HG02943 (cell line): ENCODE data around the gene TALDO1.

ENCODE experiments used
- ATAC-seq: cut with Tn5 transposase; IDR thresholded peaks from one replicate; pipeline ENCODE4 v1.9.1; 2021; ENCODE audit warnings: mild to moderate bottlenecking, low read depth, moderate library complexity; ENCODE audit not compliant: unreplicated experiment

TALDO1 gene

DNA sequence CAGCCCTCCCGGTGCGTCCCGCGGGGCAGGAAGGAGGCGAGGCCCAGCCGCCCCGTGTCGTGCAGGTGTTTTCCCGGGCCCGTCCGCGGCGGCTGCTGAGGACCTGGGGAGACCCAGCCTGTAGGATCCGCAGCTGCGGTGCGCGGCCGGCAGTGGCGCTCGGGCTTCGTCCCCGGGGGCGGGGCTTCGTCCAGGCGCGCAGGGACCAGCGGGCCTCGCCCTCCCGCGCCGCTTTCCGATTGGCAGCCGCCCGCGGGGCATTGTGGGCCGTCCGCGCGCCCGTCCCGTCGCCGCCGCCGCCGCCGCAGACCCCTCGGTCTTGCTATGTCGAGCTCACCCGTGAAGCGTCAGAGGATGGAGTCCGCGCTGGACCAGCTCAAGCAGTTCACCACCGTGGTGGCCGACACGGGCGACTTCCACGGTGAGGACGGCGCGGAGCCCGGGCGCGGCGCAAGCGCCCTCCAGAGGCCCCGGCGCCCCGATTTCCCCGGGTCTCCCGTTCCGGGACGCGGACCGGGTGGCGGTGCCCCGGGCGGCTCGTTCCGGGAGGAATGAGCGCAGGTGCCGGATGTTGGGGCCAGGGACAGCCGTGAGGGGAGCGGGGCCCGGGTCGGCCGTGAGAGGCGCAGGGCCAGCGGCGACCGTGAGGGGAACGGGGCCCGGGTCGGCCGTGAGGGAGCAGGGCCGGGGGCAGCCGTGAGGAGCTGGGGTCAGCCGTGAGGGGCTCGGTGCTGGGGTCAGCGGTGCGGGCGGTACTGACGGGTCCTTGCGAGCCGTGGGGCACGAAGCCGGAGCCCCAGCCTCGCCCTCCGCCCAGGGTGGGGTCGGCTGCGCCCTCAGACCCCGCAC is at the start of gene TALDO1:
TSS of gene TALDO1 (plus strand) at position 307 of the 849 bp plus-strand sequence. CDS start at position 325, 18 bp downstream.
- peak; percentile 84 for ATAC-seq

DNA sequence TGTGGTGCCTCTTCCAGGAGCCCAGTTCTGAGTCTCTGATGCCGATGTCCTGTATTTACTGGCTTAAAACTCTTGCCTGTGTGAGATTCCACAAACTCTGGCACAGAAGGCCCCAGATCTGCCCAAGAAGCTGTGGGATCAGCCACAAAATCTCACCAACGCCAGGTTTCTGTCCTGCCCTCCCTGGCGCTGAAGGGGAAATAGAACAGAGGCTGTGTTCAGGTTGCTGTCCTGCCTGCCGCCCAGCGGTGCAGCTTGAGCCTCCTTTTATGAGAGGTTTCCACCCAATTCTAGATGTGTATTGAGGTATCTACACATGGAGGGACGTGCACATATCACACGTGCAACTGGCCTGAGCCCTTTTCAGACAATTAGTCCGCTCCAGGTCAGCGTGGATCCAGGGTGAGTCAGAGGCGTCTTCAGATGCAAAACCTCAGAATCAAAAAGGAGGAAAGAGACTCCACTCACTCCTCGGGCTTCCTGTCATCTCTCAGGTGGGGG is 49.4 kb upstream of the TALDO1 start:
- ATAC-seq = no peak

DNA sequence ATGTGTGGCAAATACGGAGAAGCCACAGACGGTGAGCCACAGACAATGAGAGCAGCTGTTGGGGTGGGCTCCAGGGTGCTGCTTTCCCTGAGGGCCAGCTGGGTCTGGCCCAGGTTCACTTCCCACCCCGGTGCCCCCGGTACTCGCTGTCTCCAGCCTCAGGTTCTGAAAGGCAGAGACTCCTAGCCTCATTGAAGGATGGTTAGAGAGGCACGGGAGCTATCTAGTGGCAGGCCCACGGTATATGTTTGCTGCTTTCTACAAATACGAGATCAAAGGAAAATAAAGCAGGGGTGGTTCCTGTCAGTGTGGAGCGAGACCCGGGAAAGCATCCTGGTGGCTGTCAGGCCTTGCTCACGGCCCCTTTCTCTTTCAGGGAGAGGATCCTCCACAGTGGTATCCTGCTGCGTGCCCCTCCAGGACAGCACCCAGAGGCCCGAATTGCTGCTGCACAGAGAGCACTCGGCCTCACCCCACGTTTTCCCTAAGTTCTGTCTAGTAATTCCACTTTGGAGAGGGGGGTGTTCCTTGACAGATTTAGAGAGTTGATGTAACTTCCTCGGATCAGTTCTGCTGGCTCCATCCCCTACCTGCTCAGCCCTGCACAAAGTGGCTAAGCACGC is 48.7 kb upstream of the TALDO1 start:
- ATAC-seq = no peak

DNA sequence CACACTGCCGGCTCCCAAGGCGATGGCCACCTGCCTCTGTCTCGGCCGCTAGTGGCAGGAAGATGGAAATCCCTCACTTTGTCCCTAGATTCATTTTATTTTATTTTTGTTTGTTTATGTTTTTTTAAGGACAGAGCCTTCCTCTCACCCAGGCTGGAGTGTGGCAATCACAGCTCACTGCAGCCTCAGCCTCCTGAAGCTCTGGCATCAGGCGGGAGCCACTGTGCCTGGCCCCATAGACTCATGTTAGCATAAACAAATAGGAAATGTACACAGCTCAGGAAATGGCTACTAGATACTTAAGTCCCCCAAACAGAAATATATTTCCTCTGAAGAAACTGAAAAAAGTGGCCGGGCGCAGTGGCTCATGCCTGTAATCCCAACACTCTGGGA is 48.2 kb upstream of the TALDO1 start:
- ATAC-seq = no peak

DNA sequence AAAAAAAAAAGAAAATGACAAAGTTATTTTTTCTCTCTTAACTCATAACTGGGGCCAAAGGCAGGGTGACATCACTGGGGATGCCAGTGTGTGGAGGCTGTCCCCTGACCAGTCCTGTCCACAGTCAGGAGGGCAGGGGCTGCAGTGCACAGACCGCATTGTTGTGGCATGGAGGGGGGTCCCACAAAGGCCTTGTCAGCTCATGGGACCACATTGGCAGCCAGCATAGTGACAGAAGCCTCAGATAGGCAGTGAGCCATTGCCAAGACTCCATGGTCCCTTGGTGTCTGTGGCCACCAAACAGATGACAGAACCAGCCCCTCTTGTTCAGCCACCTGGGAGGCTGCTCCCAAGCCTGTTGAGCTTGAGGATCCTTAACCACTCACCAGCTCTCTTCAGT is 47.5 kb upstream of the TALDO1 start:
- no peak for ATAC-seq

DNA sequence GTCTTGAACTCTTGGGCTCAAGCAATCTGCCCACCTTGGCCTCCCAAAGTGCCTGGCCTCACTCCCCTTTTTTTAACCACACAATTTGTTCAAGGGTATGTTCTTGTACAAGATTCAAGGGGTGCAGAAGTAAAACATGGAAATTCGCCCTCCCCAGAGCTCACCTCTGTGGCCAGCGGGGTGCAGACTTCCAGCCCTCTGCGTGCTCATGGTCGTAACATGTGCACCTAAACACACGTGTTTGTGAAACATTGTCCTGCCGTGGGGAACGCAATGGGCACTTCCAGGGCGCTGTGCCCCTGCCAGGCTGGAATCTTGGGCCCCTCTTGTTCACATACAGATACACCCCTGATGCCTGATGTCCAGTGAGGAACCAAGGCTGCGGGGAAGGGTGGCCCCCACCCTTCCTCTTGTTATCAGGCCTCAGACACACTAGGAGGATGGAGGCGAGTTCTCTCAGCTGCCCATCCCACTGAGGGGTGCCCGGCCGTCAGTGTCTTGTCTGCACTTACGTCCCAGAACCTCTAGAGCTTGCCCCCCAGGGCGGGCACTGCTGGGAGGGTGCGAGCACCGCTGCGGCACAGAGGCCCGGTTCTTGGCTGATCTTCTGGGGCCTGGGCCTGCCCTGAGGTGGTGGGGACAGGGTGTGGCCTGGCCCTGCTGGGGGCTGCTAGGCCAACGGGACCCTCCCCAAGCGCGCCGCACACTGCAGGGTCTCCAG is 45.4 kb upstream of the TALDO1 start:
- no peak for ATAC-seq

DNA sequence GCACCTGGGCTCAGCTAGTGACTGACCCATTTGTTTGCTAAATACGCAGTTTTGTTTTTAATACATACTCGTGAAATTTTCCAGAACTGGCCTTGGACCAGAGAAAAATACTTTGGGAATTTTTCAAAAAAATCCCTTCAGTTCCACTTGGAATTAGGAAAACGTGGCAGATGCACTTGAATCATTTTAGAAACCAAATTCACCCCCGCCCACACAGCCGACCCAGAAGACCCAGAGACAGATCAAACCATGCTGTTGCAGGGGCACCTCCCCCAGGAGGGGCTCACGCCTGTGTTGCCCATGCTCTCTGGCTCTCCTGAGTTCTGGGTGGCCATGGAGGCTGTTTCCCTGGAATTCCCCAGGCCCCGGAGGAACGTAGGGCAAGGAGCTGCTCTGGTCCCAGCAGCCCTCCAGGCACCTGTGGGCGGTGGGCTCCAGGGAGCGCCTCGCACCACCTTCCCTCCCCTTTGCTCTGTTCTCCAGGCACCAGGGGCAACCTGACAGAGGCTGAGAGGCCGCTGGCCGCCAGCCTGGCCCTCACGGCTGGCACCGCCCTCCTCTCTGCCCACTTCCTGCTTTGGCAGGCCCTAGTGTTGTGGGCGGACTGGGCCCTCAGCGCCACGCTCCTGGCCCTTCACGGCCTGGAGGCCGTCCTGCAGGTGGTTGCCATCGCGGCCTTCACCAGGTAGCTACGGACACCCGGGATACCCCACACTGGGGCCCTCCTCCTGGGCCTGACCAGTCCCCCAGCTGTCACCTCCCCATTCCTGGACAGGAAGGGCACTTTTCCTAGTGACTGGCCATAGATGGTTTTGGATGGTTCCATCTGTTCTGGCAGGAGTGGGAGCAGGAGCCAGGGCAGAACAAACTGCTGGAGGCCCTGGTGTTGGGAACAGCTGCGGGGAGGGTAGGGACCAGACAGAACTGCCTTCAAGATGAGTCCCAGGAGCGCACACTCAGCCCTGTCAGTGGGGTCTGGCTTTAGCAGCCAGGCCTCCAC is 44.5 kb upstream of the TALDO1 start:
- no peak for ATAC-seq

DNA sequence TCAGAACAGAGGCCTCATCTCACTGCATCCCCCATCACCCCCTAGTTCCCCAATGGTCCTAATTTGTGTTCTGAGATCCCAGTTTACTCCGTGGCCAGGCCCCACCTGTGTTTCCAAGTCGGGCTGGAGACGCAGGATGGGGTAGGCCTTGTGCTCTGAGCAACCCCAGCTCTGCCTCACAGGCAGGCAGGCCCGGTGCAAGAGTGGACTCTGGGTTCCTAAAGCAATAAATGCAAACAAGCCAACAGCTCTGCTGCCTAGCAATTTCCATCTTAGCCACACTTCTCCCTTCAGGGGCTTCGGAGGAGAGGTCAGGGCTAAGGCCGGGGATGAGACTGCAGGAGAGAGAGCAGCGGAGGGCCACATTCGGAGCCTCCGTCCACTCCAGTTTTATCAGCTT is 43.8 kb upstream of the TALDO1 start:
- ATAC-seq = no peak

DNA sequence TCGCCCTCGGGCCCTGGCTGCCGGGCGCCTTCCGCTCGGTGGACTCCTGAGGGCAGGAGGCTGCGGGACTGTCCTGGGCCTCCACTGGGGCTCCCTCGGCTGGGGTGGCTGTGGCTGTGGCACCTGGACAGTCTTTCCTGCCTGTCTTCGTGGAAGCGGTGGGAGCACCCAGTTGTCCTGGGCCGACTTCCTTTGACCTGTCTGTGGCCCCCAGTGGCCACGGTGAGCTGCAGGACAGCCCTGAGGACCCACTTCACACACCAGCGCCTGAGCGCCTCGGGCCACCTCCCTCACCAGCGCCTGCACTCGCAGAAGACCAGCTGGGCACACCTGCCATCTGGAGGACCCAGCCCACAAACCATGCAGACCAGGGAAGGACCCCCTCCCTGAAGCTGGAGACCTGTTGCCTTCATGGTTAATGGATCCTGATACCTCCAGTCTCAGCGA is 43.0 kb upstream of the TALDO1 start:
- ATAC-seq = no peak

DNA sequence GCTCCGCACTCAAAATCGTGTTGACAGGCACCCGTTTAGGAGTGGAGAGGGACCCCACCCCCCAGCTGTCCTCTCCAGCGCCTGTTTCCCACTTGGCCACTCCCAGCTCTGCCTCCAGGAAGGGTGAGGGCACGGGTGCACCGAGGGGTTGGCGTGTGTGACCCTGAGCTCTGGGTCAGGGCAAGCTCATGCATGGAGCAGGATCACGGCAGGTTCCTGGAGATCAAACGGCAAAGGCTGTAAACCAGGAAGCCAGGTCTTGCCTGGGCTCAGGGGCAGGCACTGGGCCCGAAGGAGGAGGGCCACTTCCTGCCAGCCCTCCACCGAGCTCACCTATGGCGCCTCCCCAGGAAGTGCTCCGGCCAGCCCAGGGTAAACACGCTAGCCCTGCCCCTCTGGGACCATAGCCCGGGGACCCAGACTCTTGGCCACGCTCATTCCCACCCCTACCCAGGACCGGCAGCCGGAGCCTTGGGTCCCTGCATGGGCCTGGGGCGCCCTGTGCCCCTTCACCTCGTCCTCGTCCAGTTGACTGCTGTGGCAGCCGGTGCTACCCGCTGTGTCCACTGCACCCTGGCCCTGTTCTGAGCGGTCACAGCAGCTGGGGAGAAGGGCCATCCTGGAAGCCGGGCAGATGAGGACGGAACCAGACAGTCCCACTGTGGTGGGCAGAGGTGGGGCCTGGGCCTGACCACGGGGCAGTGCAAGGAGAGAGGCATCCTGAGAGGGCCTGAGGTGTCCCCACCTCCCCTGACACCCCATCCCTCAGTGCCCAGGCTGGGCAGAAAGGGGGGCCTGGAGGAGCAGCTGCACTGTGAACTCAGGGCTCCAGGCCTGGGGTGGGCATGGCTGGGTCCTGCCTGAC is 42.3 kb upstream of the TALDO1 start:
- ATAC-seq = no peak

DNA sequence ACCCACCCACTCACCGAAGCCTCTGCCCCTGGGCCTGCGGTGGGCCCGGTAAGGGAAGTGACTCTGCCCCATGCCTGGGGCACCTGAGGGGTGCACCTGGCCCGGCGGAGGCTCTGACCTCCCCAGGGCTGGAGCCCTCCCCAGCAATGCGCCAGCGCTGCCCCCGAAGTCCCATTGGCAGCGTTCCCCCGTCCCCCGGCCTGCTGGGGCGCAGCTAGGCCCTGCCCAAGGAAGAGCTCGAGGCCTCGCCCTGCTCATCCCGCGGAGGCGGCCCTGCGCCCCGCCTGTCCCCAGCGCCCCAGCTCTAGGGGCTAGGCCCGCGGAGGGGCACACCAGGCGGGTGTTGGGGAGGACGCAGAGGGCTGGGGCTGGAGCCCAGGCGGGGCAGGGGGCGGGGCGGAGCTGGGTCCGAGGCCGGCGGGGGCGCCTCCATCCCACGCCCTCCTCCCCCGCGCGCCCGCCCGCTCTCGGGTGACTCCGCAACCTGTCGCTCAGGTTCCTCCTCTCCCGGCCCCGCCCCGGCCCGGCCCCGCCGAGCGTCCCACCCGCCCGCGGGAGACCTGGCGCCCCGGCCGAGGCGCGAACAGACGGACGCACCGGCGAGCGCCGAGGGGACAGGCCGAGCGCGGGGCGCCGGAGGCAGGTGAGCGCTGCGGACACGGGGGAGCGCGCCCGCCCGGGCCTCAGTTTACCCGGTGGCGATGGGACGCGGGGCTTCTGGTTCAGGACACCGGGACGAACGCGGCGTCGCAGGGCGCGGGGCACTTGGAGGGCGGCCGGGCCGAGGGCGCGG is 41.4 kb upstream of the TALDO1 start, which contains the start of gene EPS8L2:
TSS of gene EPS8L2 (plus strand) at position 586 of the 793 bp plus-strand sequence. CDS start 3,177 bp downstream, outside the sequence.
- ATAC-seq = no peak

DNA sequence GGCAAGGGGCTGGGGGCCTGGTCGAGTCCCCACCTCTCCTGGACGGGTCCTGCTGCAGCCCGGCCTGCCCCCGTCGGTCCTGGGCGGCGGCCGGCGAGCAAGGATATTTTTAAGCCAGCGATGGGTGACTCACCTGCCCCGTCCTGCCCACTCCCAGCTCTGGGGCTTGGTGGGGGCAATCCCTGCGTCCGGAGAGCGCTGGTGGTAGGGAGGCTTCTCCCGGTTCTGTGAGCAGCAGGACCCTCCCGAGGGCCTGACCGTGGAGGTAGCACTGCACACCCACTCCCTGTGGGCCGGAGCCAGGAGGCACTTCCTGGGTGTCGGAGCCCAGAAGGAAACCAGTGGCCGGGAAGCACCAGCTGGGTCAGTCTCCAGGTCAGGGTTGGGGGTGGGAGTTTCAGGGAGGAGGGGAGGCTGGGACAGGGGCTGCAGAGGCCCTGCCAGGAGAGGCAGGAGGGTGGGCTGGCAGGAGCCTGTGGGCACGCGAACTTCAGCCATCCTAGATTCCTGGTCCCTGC is 40.8 kb upstream of the TALDO1 start:
- ATAC-seq = no peak

DNA sequence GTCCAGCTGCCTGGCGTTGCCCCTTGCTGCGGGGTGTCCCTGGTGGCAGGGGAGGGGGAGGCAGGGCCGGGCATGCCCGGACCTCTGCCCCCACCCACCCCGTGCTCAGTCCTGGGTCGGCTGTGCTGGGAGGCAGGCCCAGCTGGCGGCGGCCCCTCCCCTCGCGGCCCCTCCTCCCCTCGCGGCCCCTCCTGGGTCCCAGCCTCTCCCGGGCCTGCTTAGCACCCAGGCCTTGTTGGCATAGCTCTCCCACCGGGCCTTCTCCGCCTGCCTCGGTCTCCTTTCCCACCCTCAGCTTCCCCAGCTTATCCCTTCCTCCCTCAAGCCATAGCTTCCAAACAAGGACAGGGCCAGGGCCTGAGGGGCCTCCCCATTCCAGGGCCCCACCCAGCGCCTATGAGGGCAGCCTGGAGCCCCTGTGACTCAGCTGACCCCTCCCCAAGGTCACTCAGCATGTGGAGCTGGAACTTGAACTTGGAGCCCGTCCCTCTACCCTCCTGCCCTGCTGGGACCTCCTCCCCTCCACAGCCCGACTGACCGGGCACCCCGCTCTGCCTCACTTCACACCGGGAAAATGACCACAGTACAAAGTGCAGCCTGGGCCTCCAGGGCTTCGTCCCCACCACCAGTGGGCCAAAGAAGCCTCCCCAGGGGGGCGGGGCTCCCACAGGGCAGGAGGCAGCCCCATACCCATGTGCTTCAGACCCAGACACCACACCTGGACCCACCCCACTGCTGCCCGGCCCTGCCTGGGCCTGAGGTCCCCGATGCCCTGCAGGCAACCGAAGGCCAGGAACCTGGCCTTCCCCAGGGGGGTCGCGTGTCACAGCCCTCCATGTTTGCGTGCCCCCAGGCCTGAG is 40.1 kb upstream of the TALDO1 start:
- ATAC-seq = no peak

DNA sequence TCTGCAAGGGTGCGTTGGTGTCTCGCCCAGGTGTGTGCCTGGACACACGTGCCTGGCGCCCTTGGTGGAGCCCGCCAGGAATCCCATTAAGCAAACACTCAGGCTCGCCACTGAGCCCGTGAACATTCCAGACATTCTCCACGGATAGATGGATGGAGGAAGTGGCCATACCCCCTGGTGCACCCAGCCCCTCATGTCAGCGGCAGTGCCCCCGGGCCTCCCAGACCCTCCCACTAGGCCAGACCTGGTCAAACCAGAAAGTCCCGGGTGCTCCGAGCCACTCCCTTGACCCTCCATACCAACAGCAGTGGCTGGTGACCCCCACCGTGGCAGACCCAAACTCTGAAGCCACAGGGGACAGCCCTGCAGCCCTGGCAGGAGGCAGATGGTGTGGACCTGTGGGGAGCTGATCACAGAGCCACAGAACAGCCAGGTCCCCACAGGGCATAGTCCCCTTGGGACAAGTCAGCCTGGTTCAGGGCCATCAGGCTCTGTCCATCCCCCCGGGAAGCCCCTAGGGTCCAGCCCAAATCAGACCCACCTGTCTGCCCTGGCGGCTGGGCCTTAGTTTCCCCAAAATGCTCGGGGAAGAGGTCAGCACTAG is 39.3 kb upstream of the TALDO1 start:
- ATAC-seq = no peak

DNA sequence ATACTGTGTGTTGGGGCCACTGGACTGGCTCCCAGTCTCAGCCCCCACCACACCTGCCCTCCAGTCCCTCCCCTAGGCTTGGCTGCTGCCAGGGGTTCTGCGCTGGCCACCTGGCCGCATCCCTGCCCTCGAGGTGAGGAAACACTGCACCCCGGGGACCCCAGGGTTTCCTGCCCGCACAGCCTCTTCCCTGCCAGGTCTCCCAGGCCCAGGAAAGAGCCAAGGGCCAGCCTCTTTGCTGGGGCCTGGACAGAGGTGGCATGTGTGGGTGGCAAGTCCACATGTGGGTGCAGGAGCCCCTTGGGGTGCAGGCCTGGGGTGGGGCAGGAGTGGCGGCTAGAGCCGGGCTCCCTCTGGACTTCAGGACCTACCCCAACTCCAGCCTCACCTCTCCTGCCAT is 38.8 kb upstream of the TALDO1 start:
- ATAC-seq = no peak
